Psoas muscle (tissue), 8 donors: ENCODE data around the gene PAX8. TPM values are rescaled to one million over a fixed set of nuclear protein-coding genes. Genes with fewer than 3 reads are reported as not detected.

ENCODE experiments used
- ATAC-seq, 4 donors: fragments of 200-7000 bp; cut with Tn5 transposase; one replicate each; pipeline ENCODE4 v1.9.1; 2020; ENCODE audit warnings: moderate library complexity in 3 of 4, mild to moderate bottlenecking in 2 of 4
- DNase-seq, 2 donors: peaks; one replicate each; pipeline ENCODE4 v3.0.0-alpha.2; 2020
- H3K27ac ChIP-seq: fragments of 200-600 bp; one replicate; pipeline ENCODE4 v1.8.0; 2022
- H3K27me3 ChIP-seq, 3 donors: fragments of 200-600 bp in 1 of 3; one replicate each; pipeline versions ENCODE4 v1.6.1 to v1.8.0; 2013 to 2022; ENCODE audit warnings: low read length in 2 of 3, mild to moderate bottlenecking in 2 of 3, moderate library complexity in 1 of 3; ENCODE audit not compliant: insufficient read depth in 3 of 3
- H3K36me3 ChIP-seq, 2 donors: fragments of 200-600 bp in 1 of 2; one replicate each; pipeline versions ENCODE4 v1.6.1 to v1.8.0; 2013 to 2022; ENCODE audit warnings: low read depth in 1 of 2, mild to moderate bottlenecking in 1 of 2, moderate library complexity in 1 of 2; ENCODE audit not compliant: insufficient read depth in 1 of 2
- H3K4me1 ChIP-seq: fragments of 200-600 bp; one replicate; pipeline ENCODE4 v1.8.0; 2022
- H3K4me3 ChIP-seq: fragments of 200-600 bp; one replicate; pipeline ENCODE4 v1.8.0; 2022; ENCODE audit warnings: mild to moderate bottlenecking
- H3K9me3 ChIP-seq: fragments of 200-600 bp; one replicate; pipeline ENCODE4 v1.8.0; 2022
- WGBS, 3 donors: extraction: QIAGEN DNeasy Blood & Tissue Kit; methylation state at CpG; one replicate each; pipeline versions ENCODE4 v1.1.6 to v1.1.7; 2013; 5-methylcytosine and 5-hydroxymethylcytosine counted together
- intact Hi-C, 2 donors: fragments of 100-400 bp; cut with DNase I; formaldehyde crosslinking; loops; one replicate each; pipeline versions ENCODE4 v1.11.0 to v1.14.2; 2022
- polyA plus RNA-seq, 3 donors: library from polyadenylated mRNA; stranded (reverse); fragments of 200-250 nt; gene quantifications; one replicate each; pipeline ENCODE4 v1.2.3, GENCODE V29; 2013
- total RNA-seq, 4 donors: library from RNA; stranded (reverse); fragmentation: NEBNext Ultra II Directional in 2 of 4; extraction: Animal tissue kit (Norgen Biotek cat#: 25700) in 2 of 4; gene quantifications; one replicate each; pipeline versions ENCODE4 v1.2.1 to v1.2.4, GENCODE V29; 2021 to 2023
- TF ChIP-seq, protein P1 (sequence below): fragments of 200-600 bp; IDR thresholded peaks from one replicate; pipeline ENCODE4 v1.8.0; 2022; ENCODE audit warnings: antibody characterized with exemption
- donor health status: healthy with polysubstance abuse.
- donor health status: DM: no; HTN: no; CAD: no; lungs with moderate emphysema.
- donor health status: Bipolar disorder and iron deficiency.
- donor health status: healthy.
- donor health status: DM: yes; HTN: yes; CAD: no.
- donor health status: DM: no; HTN: no; CAD: no.
- donor health status: DM: no; HTN: no; CAD: no.
- donor health status: DM: yes; HTN: yes; CAD: no.

PAX8 gene
- total and polyA plus RNA-seq, 7 donors = 0.12 to 3.1 (median 0.35) TPM; not detected in 1

DNA sequence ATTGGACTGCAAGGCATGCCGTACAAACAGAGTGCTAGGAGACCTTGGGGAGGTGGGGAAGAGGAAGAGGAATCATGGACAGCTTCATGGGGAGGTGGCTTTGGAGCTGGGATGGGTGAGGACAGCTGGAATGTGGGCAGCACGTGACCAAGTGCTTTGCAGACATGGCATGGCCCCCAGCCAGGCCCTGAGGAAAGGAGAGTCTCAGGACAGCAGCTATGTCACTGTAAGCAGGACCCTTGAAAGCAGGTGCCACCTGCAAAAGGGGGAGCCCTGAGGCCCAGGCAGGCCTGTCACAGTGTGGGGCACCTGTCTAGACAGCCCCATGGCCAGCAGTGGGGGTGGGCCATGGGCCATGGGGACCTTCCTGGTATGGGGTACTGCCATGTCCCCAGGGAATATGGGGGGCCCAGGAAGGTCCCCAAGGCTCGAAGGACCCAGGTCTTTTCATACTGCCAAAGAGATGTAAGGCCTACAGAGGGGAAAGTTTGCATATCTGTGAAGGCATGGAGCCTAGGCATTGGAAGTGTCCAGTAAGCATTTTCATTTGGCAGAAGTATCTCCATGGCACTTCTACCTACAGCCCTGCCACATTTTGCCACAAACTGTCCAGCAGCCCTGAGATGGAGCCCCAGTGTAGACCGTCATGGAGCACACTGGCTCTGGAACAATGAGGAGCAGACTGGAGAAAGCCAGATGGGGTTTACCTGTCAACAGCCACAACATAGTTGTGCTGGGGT, 9.9 kb downstream of the PAX8 start:
- Histone ChIP-seq H3K4me3 (no peak overlapping the region), H3K9me3 (no peaks in the 10 kb centered on the region), H3K27ac (no peak overlapping the region), H3K27me3 (peaks cover 0 to 19% (median 2%) of the 10 kb centered on the region in 3 donors), H3K4me1 (no peaks in the 10 kb centered on the region), H3K36me3 (no peaks in the 10 kb centered on the region)
- intact Hi-C loops = no loop called here
- TF ChIP-seq, protein P1, sequence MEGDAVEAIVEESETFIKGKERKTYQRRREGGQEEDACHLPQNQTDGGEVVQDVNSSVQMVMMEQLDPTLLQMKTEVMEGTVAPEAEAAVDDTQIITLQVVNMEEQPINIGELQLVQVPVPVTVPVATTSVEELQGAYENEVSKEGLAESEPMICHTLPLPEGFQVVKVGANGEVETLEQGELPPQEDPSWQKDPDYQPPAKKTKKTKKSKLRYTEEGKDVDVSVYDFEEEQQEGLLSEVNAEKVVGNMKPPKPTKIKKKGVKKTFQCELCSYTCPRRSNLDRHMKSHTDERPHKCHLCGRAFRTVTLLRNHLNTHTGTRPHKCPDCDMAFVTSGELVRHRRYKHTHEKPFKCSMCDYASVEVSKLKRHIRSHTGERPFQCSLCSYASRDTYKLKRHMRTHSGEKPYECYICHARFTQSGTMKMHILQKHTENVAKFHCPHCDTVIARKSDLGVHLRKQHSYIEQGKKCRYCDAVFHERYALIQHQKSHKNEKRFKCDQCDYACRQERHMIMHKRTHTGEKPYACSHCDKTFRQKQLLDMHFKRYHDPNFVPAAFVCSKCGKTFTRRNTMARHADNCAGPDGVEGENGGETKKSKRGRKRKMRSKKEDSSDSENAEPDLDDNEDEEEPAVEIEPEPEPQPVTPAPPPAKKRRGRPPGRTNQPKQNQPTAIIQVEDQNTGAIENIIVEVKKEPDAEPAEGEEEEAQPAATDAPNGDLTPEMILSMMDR = no peak
- WGBS, 3 donors = 73 to 78% (median 78%) methylated on average over 4 of the region's 4 CpGs
- ATAC-seq = peak in 1 of 4 donors; percentile 32
- DNase-seq = no peak

DNA sequence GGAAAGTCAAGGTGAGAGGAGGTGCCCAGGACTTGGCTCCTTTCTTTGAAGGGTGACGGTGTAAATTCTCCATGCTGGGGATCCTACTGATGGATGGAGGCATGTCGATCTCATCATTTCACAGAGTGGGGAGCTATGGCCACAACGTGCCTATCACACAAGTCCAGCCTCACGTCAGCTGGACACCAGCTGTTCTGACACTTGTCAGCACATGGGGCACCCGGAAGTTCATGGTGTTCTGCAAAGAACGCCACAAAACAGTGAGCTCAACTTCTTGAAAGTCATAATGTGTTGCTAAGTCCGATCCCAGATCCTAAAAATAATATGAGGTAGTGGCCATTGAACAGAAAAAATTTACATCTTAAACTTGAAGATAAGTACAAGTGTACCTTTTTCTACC, 12.3 kb downstream of the PAX8 start:
- TF ChIP-seq, protein P1 = no peak
- Histone ChIP-seq H3K9me3 (no peaks in the 10 kb centered on the region), H3K4me3 (no peak overlapping the region), H3K27me3 (peaks cover 0 to 2% (median 0%) of the 10 kb centered on the region in 3 donors), H3K36me3 (no peaks in the 10 kb centered on the region), H3K4me1 (no peaks in the 10 kb centered on the region), H3K27ac (no peak overlapping the region)
- DNase-seq (no peak), ATAC-seq (peak in 1 of 4 donors; percentile 61)
- WGBS, 3 donors = 37 to 58% (median 52%) methylated on average over 7 of the region's 7 CpGs
- intact Hi-C loops = no loop called here

DNA sequence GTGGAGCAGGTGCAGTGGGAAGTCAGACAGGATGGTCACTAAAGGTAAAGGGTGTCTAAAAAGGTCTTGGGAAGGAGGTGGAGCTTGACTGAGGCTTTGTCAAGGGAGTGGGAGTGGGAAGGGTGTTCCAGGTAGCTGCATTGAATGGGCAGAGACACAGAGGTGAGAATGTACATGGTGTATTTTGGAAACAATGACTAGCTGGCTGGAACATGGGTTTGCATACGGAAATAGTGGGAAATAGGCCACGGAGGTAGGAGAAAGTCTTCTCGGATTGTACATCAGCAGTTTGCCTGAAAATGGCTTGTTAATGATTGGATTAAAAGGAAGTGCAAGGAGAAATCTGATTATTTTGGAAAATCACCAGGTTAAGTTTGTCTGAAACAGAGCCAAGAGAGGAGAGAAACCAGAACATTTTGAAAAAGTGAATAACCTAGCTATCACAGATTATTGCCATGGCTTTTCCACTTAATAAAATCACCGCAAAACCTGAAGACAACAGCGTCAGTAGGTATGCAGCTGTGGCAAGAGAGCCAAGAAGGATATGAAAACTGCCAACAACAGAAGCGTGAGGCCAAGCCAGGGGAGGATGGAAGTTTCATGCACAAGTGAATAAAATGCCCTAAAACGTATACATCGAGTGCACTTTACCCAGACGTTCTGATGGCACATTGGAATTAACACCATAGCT, 13.9 kb downstream of the PAX8 start:
- ATAC-seq (no peak), DNase-seq (no peak)
- no peaks in the 10 kb centered on the region for H3K27me3 ChIP-seq
- WGBS, 3 donors = 74 to 89% (median 87%) methylated on average over 9 of the region's 9 CpGs
- intact Hi-C loops = no loop called here
- TF ChIP-seq, protein P1 = no peak
- no peak overlapping the region for H3K4me3 ChIP-seq
- no peak overlapping the region for H3K27ac ChIP-seq
- H3K36me3 ChIP-seq = no peaks in the 10 kb centered on the region
- H3K4me1 ChIP-seq = no peaks in the 10 kb centered on the region
- H3K9me3 ChIP-seq = no peaks in the 10 kb centered on the region

DNA sequence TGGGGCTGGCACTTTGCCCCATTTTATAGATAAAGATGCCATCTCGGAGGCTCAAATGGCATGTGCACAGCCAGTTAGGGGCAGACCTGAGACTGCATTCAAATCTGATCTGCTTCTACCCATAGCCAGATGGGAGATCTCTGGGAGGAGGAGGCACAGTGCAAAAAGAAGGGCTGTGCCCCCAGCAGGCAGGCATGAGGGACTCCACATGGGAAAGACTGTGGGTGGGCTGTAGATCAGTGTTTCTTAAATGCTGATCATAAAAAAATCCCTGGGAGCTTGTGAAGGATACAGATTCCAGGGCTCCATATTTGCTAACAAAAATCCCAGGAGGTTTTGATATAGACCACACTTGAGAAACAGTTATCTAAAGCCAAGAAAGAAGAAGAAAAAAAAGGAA, 15.2 kb downstream of the PAX8 start:
- DNase-seq (no peak), ATAC-seq (no peak)
- H3K4me1 ChIP-seq = no peaks in the 10 kb centered on the region
- no peaks in the 10 kb centered on the region for H3K36me3 ChIP-seq
- no peaks in the 10 kb centered on the region for H3K27me3 ChIP-seq
- TF ChIP-seq, protein P1 = no peak
- intact Hi-C loops = no loop called here
- 33 to 41% (median 38%) methylated on average over 1 of the region's 1 CpG for WGBS, 3 donors
- H3K27ac ChIP-seq = no peak overlapping the region
- no peak overlapping the region for H3K4me3 ChIP-seq
- no peaks in the 10 kb centered on the region for H3K9me3 ChIP-seq
